Stomach (tissue), 4 donors: Measurements from ENCODE around the gene SLC16A2.

Experiments used
- POLR2A ChIP-seq, 4 donors: fragments of 450-650 bp; IDR thresholded peaks; one replicate each; pipeline ENCODE4 v1.6.1; 2016; ENCODE audit warnings: antibody characterized with exemption in 4 of 4, control low read depth in 2 of 4, mild to moderate bottlenecking in 1 of 4, moderate library complexity in 1 of 4
- POLR2AphosphoS5 ChIP-seq, 3 donors: sonication (generic); formaldehyde crosslinking; IDR thresholded peaks; one replicate each; pipeline ENCODE4 v1.6.1; 2016; ENCODE audit warnings: antibody characterized with exemption in 3 of 3
- TF ChIP-seq, protein P1 (sequence below), 7 experiments: fragments of 450-650 bp in 4 of 7; fragments of 200-600 bp in 3 of 7; sonication (generic) in 3 of 7; IDR thresholded peaks; one replicate each; pipeline ENCODE4 v1.5.1; 2016 to 2019; ENCODE audit warnings: antibody characterized with exemption in 7 of 7, control low read depth in 2 of 7, mild to moderate bottlenecking in 1 of 7

DNA sequence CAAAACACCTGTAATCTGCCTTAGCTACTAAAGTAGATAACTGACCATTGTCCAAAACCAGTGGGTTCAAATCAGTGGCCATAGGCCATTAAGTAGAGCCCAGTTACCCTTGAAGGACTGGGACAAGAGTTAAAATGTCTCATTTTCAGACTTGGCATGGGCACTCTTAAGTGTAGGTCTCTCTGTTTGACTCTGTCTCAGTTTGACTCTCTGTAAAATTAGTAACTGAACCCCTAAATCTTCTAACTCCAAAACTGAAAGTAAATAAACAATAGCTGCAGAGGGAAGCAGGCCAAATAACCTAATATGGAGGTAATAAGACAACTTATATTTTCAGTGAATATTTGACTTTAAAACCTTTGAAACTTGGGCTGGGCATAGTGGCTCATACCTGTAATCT, 89.1 kb downstream of the SLC16A2 start:
- TF ChIP-seq, protein P1, sequence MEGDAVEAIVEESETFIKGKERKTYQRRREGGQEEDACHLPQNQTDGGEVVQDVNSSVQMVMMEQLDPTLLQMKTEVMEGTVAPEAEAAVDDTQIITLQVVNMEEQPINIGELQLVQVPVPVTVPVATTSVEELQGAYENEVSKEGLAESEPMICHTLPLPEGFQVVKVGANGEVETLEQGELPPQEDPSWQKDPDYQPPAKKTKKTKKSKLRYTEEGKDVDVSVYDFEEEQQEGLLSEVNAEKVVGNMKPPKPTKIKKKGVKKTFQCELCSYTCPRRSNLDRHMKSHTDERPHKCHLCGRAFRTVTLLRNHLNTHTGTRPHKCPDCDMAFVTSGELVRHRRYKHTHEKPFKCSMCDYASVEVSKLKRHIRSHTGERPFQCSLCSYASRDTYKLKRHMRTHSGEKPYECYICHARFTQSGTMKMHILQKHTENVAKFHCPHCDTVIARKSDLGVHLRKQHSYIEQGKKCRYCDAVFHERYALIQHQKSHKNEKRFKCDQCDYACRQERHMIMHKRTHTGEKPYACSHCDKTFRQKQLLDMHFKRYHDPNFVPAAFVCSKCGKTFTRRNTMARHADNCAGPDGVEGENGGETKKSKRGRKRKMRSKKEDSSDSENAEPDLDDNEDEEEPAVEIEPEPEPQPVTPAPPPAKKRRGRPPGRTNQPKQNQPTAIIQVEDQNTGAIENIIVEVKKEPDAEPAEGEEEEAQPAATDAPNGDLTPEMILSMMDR (IDR thresholded peaks at IDR 0.05) = no peak
- no peak for TF ChIP-seq POLR2A (IDR thresholded peaks at IDR 0.05)
- TF ChIP-seq POLR2AphosphoS5 (IDR thresholded peaks at IDR 0.05) = no peak
